Measurements from ENCODE around the gene SUGCT.

DNA sequence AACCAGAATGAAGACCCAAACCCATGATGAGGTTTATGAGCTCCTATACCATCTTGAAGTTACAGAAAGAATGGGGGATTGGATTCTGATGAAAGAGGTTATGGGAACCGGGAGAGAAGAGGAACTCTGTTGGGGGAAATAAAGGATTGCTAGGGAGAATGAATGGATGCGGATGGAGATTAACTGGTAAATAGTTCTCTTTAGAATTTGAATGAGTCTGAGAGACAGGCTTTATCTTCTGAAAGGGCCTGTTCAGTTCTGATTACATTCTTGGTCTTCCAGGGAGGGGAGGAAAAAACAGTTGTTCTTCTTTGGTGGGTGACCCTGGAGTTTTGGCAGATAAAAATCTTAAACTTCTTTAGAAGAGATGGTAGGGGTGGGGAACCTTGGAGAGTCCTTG lies 13.9 kb downstream of the SUGCT start:
- TF ChIP-seq, protein P1, sequence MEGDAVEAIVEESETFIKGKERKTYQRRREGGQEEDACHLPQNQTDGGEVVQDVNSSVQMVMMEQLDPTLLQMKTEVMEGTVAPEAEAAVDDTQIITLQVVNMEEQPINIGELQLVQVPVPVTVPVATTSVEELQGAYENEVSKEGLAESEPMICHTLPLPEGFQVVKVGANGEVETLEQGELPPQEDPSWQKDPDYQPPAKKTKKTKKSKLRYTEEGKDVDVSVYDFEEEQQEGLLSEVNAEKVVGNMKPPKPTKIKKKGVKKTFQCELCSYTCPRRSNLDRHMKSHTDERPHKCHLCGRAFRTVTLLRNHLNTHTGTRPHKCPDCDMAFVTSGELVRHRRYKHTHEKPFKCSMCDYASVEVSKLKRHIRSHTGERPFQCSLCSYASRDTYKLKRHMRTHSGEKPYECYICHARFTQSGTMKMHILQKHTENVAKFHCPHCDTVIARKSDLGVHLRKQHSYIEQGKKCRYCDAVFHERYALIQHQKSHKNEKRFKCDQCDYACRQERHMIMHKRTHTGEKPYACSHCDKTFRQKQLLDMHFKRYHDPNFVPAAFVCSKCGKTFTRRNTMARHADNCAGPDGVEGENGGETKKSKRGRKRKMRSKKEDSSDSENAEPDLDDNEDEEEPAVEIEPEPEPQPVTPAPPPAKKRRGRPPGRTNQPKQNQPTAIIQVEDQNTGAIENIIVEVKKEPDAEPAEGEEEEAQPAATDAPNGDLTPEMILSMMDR (tag by site-specific recombination; IDR thresholded peaks at IDR 0.05), result no peak
- TF ChIP-seq, protein P2, sequence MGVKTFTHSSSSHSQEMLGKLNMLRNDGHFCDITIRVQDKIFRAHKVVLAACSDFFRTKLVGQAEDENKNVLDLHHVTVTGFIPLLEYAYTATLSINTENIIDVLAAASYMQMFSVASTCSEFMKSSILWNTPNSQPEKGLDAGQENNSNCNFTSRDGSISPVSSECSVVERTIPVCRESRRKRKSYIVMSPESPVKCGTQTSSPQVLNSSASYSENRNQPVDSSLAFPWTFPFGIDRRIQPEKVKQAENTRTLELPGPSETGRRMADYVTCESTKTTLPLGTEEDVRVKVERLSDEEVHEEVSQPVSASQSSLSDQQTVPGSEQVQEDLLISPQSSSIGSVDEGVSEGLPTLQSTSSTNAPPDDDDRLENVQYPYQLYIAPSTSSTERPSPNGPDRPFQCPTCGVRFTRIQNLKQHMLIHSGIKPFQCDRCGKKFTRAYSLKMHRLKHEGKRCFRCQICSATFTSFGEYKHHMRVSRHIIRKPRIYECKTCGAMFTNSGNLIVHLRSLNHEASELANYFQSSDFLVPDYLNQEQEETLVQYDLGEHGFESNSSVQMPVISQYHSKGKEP (tag by site-specific recombination; IDR thresholded peaks at IDR 0.05), result no peak
- TF ChIP-seq, protein P3, sequence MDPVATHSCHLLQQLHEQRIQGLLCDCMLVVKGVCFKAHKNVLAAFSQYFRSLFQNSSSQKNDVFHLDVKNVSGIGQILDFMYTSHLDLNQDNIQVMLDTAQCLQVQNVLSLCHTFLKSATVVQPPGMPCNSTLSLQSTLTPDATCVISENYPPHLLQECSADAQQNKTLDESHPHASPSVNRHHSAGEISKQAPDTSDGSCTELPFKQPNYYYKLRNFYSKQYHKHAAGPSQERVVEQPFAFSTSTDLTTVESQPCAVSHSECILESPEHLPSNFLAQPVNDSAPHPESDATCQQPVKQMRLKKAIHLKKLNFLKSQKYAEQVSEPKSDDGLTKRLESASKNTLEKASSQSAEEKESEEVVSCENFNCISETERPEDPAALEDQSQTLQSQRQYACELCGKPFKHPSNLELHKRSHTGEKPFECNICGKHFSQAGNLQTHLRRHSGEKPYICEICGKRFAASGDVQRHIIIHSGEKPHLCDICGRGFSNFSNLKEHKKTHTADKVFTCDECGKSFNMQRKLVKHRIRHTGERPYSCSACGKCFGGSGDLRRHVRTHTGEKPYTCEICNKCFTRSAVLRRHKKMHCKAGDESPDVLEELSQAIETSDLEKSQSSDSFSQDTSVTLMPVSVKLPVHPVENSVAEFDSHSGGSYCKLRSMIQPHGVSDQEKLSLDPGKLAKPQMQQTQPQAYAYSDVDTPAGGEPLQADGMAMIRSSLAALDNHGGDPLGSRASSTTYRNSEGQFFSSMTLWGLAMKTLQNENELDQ (tag by site-specific recombination; IDR thresholded peaks at IDR 0.05; ENCODE audit: low read depth), result no peak
- TF ChIP-seq ZNF274 (IDR thresholded peaks at IDR 0.05; ENCODE audit: low read length) (no peak), ZNF274 (tag by site-specific recombination; IDR thresholded peaks at IDR 0.05; ENCODE audit: borderline replicate concordance) (no peak)
- TF ChIP-seq, protein P4, sequence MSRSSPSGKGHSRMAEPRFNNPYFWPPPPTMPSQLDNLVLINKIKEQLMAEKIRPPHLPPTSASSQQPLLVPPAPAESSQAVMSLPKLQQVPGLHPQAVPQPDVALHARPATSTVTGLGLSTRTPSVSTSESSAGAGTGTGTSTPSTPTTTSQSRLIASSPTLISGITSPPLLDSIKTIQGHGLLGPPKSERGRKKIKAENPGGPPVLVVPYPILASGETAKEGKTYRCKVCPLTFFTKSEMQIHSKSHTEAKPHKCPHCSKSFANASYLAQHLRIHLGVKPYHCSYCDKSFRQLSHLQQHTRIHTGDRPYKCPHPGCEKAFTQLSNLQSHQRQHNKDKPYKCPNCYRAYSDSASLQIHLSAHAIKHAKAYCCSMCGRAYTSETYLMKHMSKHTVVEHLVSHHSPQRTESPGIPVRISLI (tag by site-specific recombination; IDR thresholded peaks at IDR 0.05), result no peak

Measured in HEK293 (cell line).